Activated naive CD8-positive, alpha-beta T cell treated with anti-CD3 and anti-CD28 coated beads, Interleukin-2, amount 50 U/mL, for 16 hours (primary cell): ENCODE results near the gene TRIM2.

ENCODE experiments used
- DNase-seq: peaks from one replicate; pipeline ENCODE4 v3.0.0-alpha.2; 2020; ENCODE audit warnings: low read depth, low spot score

TRIM2 gene

GRCh38 chr4:153222707-153223426, 18.6 kb downstream of the TRIM2 start:
- no peak for DNase-seq

DNA sequence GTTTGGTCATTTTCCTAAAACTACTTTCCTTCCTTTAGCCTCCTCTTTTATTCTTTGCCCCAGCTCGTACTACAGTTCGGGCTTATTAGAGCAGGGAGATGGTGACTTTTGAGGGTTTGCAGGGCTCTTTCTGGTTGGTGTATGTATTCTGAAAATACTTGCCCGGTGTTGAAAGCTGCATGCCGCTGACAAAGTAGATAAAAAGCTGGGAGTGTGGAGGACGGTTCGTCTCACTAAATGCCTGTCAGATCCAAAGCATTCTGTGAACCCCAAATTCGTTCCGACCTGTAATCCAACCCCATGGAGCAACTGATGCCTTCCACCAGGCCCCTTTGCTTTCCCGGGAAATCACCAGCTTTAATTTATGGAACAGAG, 19.2 kb downstream of the TRIM2 start:
- no peak for DNase-seq

DNA sequence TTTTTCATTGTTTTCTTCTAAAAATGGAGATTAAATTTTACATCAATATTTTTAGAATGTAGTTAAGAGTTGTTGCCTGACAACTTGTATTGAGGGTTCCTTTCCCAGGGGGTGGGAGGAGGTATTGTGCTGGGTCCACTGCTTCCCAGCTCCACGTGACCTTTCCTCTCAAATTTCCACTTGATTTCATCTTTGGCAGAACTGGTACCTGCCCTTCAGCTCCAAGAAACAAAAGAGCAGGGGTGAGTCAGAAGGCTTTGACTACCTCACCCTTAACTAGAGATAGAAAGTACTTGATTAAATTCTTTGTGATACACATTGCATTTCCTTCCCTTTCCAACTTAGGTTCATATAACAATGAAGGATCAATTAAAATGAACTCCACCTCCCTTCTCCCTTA, 19.7 kb downstream of the TRIM2 start:
- no peak for DNase-seq

DNA sequence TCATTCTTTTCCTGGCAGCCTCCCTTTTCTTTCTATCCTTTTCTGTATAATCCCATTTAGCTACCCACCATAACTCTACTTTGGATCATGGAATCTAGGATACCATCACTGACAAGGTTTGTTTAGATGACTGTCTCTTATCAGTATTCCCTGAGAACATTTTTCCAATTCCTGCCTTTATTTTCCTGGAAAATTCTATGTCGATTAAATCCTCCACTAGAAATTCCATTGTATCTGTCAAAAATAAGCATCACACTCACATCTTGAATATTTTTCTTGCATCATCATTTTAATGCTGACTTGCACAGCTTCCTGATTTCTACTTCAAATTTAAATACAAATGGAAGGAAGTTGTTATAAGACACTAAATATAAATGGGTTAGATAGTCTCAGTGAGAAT, 20.2 kb downstream of the TRIM2 start:
- DNase-seq: no peak

DNA sequence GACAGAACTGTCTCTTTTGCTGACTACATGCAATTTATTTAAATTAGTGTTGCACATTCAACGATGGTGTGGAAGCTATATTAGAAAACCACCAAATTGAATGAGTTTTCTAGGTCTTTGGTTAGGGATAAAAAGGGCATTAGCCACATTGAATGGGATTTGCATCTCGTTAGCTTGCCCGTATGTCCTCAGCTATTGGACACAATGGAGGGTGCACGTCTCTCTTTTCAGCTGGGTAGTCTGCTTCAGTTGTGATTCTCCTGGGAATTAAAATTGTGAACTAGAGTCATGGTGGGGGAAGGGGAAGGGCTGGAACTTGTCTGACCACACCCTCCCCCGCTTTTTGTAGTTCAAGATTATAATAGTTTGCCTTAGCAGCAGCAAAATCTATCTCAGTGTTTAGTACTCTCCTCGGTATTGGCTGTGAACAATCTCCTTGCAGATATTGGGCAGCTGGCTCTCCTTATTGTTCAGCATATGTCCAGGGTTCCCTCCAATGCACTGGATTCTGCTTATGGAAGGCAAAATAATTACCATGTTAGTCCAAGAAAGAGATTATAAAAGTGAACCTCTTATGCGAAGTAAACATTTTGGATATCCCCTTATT, 23.3 kb downstream of the TRIM2 start:
- DNase-seq: no peak

DNA sequence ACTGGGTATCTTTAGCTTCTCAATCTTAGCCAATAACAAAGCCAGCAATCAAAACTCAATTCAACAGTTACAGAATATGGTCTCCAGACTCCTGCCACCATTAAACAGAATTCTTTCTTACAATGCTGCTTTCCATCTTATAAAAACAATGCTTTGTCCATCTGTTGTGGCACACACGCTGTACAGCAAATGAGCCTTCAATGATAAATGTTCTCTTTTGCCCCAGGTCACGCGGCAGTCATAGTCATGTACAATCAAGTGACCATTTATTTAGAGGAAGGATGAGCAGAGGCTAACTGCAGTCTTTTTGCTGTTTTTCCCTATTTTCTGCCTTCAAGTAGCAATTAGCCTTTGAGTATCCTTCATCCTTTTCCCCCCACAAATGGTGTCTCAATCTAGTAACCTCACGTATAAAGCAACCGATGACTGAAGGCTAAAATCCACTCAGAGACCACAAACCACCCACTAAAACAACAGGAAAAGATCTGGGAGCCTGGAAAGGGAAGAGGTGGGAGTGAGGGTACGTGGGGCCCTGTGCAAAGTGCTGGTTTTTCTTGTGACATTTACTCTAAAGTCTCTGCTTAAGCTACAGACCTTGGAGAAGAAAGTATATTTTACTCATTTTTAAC, 24.4 kb downstream of the TRIM2 start:
- no peak for DNase-seq

- DNase-seq: no peak
These were observed 25.3 kb downstream of the TRIM2 start for GRCh38 chr4:153229545-153229944.

DNA sequence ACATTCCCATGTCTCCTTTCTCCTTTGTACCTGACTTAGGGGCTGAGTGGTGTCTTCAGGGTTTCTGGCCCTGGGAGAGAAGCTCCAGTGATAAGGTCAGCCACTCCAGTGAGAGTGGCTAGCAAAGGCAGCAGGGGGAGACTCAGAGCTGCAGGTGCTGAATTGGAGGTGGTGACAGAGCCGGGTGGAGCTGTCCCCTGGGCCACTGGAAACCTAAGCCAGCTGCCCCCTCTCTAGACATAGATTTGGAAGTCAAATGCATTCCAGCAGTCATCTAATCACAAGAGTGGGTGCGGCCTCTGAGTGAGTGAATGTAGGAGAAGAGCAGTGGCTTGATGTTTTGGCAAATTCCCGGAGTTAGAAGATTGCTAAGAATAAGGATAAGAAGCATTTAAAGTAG, 28.5 kb downstream of the TRIM2 start:
- no peak for DNase-seq

GRCh38 chr4:153233761-153234371, 29.6 kb downstream of the TRIM2 start:
- DNase-seq: no peak

GRCh38 chr4:153234885-153235284, 30.6 kb downstream of the TRIM2 start:
- DNase-seq: no peak

DNA sequence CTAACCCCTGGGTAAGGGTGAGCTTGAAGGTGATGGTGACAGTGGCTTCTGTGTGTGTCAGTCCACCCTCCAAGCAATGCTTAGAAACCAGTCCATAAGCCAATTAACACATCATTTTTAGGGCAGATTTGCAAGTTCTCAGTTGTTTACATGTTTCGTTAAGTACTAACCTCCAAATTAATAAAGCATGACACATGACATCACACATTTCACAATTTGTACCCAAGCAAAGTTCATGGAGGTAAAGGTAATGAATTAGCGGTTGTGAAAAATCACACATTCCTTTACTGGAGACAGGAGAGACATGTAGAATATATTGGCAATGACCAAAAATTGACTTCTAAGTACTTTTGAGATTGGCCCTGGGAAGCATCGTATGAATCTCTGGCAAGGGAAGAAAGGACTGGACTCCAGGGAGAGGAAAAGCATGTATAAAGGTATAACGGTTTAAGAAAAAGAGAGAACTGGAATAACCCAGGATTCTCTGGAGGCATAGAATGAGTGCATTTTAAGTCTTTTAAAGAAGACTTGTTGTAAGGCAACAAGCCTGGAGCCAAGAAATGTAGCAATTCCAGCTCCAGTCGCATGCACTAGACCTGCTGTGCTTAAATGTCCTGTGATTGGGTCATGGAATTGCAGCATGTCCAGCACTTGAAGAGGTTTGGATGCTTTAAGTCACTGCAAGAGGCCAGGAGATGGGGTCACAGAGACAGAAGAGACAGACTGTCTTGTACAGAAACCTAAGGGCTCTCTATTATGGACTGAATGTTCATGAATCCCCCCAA, 34.1 kb downstream of the TRIM2 start:
- no peak for DNase-seq

DNA sequence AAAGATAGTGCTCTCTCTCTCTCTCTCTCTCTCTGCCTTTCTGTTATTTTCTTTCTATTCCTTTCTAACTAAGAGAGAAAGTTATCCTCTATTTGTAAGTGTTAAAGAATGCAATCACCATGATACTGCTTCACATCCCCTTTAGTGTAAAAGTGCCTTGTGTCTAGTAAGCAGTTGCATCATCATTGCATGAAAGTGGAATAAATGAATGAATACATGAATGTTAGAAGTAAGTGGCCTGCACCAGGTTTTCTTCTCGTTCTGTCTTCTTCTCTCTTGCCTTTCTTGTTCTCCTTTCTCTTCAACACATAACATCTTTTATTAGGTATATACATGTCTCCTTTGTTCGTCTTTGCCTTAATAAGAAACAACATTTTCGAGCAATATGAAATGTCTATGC, 35.2 kb downstream of the TRIM2 start:
- no peak for DNase-seq

DNA sequence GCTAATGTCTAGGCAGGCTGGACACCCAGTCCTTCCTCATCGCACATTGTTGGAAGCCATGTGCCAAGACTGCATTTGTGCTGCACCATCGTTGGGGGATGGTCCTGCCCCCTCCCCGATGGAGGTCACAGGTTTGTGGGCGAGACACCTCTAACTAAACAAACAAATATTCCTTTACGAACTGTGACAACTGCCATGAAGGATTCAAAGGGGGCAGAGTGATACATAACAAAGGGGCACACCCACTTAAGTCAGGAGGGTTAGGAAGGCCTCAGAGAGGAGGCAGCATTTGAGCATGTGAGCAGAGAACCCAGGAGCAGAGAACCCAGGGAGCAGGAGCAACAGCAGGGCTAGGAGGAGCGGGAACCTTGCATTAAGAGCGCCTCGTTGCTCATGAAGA, 37.1 kb downstream of the TRIM2 start:
- DNase-seq: no peak

DNA sequence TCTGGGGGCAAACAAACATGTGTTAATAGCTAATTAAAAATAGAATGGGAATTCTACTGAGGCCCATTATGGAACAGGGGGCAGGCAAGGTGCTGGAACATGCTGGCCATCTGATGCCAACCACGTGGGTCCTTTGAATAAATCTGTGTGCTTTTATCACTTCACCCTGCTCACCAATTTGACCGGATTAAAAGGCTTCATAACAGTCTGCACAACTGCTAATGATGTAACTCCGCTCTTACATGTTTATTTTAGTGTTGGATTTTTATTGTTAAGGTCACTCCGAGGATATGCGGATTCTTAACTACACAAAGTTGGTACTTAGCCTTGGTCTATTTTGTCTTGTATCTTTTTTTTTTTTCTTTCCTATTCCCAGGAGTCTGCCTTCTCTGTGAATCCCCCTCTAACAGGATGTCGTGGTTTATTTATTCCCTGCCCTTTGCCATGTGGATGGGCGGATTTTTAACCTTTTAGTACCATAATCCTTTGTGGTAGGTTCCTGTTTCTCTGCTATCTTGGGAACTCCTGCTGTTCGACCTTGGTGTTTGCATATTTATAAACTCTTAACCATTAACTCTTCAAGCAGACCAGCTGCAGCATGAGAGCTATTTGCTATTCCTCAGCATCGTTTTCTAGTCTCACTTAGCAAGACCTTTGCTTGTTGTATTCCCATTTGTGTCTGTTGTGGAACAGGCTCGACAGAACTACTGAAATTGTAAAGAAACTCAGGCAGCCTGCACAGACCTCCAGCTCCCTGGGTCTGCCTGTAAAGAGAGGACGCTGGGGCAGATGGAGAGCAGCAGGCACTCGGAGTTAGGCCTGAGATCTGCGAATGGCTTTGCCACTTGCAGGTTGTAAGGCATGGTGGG, 38.0 kb downstream of the TRIM2 start:
- DNase-seq: no peak

DNA sequence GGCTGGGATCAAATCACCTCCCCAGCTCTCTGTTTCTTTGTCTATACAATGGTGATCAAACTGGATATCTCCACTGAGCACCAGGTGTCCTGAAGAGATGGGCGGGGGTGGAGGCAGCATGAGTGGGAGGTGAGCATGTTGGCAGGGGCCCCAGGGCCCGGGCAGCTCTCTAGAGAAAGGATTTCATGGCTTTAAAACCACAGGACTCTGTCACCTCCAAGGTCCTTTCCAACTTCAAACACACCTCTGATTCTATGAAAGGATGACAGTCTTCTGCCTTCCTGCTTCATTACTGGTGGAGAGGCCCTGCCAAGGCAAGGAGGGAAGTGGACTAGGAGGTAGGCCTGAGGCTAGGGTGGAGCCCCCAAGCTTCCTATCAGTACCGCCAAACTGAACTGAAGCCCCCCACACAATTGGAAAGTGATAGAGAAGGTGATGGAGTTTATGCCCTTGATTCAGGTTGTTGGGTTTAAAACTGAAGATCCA, 38.6 kb downstream of the TRIM2 start:
- DNase-seq: no peak

DNA sequence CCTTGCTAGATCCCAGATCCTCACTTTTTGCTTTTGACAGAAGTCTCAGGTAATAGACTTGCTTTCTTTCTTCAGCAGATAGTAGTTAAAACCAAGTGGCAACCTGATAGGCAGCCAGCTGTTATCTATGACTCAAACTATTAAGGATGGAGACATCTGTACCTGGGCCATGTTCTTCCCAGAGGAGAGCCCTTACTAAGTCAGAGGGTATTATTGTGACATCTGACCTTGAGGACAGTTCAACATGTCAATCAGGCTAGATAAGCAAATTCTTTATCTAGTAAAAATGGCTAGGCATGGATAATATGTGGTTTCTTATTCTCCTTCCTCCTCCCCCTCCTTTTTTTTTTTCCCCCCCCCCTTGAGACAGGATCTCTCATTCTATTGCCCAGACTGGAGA, 39.2 kb downstream of the TRIM2 start:
- no peak for DNase-seq

DNA sequence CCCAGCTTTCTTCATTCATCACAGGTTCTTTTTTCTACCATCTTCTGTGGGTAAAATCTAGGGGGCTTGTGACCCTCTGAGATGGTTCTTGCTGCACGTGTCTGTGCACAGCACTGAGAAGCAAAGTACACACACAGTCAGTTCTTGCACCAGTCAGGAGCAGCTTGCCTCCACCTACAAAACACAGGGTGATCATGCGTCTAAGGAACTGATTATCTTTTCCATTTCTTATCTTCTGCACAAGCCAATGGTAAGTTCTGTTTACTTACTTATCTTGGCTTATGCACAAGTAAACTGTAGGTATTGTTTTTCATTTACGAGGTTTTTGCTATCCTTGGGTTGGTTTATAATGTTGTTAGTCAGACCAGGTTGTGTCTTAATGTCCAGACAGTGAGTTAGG, 40.7 kb downstream of the TRIM2 start:
- no peak for DNase-seq

GRCh38 chr4:153245775-153246174, 41.5 kb downstream of the TRIM2 start:
- no peak for DNase-seq

DNA sequence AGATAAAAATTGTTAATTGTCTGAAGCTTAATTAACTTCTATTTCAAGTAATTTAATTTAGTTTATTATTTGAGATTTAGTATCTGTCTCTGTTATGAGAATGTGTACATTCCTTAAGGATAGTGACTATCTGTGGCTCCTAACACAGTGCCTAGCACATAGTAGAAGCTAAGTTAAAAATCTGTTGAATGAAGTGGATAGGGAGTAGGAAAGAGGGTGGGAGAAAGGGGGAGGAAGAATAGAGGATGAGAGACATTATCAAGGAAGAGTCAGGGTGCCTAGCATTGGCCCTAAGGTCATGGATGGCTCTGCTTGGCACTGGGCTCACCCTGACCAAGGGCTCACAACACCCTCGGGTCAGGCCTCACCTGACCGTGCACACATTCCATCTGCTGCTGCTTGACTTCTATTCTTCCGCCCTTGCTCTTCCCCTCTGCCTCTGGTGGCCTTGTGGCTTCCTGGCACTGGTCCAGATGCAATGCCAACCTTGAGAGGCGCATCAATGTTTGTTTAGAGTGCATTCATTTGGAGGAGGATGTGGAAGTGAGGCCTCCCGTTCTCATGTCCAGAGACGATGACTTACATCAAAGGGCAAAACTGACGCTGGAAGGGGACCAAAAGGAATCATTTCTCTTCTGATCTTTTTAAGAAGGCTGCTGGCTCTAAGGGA, 42.3 kb downstream of the TRIM2 start:
- DNase-seq: no peak

DNA sequence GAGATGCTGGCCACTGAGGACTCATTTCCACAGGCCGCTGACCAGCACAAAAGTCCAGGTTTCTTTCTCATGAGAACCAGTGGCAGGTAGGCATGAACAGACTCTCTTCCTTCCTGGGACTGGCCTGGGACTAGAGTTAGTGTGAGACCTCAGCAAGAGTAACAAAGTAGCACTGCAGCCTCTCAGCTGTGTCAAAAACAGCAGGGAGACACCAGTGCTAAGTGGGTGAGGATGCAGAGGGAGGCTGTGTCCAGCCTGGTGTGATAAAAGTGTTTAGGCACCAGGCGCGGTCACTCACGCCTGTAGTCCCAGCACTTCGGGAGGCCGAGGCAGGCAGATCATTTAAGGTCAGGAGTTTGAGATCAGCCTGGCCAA, 42.9 kb downstream of the TRIM2 start:
- no peak for DNase-seq
